GM23248 (cell line): Measurements from ENCODE around the gene HNRNPK. TPM values are rescaled to one million over a fixed set of nuclear protein-coding genes. Genes with fewer than 3 reads are reported as not detected.
A peak's percentile ranks its signal among the peaks of the same experiment; 100 is the strongest.
"Not testable (repeated sequence)": the region's sequence is repeated elsewhere in the genome, so short reads cannot be mapped to it uniquely, and the experiment has no call there.

Experiments
- DNase-seq: peaks from one replicate; pipeline ENCODE4 v3.0.0-alpha.2; 2015
- H2AFZ ChIP-seq: fragments of 200-600 bp; sonication (generic); 2 replicates; pipeline ENCODE4 v1.6.1; 2016; ENCODE audit warnings: antibody characterized with exemption
- H3F3A ChIP-seq: fragments of 200-600 bp; sonication (generic); 2 replicates; pipeline ENCODE4 v1.6.1; 2016; ENCODE audit warnings: mild to moderate bottlenecking, antibody characterized with exemption, mixed run types; ENCODE audit not compliant: insufficient read depth
- H3K27ac ChIP-seq: fragments of 200-600 bp; sonication (generic); 2 replicates; pipeline ENCODE4 v1.5.1; 2016; ENCODE audit warnings: mild to moderate bottlenecking
- H3K27me3 ChIP-seq: fragments of 200-600 bp; sonication (generic); replicated peaks from 2 replicates; pipeline ENCODE4 v1.6.1; 2016; ENCODE audit warnings: mild to moderate bottlenecking; ENCODE audit not compliant: insufficient read depth
- H3K36me3 ChIP-seq: fragments of 200-600 bp; sonication (generic); 2 replicates; pipeline ENCODE4 v1.6.1; 2016; ENCODE audit warnings: low read depth, mild to moderate bottlenecking
- H3K4me1 ChIP-seq: fragments of 200-600 bp; sonication (generic); 2 replicates; pipeline ENCODE4 v1.6.1; 2016; ENCODE audit warnings: mild to moderate bottlenecking; ENCODE audit not compliant: insufficient read depth
- H3K4me2 ChIP-seq: fragments of 200-600 bp; sonication (generic); one replicate; pipeline ENCODE4 v1.6.1; 2016; ENCODE audit warnings: mild to moderate bottlenecking; ENCODE audit not compliant: unreplicated experiment
- H3K4me3 ChIP-seq: fragments of 200-600 bp; sonication (generic); 2 replicates; pipeline ENCODE4 v1.5.1; 2016; ENCODE audit warnings: mild to moderate bottlenecking
- H3K79me2 ChIP-seq: fragments of 200-600 bp; sonication (generic); 2 replicates; pipeline ENCODE4 v1.6.1; 2016; ENCODE audit warnings: mild to moderate bottlenecking; ENCODE audit not compliant: insufficient read depth
- H3K9ac ChIP-seq: fragments of 200-600 bp; sonication (generic); 2 replicates; pipeline ENCODE4 v1.6.1; 2016; ENCODE audit warnings: mild to moderate bottlenecking
- H3K9me2 ChIP-seq: fragments of 200-600 bp; sonication (generic); 2 replicates; pipeline ENCODE4 v1.6.1; 2016; ENCODE audit warnings: mixed run types, mild to moderate bottlenecking, moderate library complexity; ENCODE audit not compliant: insufficient read depth
- H3K9me3 ChIP-seq: fragments of 200-600 bp; sonication (generic); one replicate; pipeline ENCODE4 v1.6.1; 2017; ENCODE audit warnings: low read depth
- H4K20me1 ChIP-seq: fragments of 200-600 bp; sonication (generic); 2 replicates; pipeline ENCODE4 v1.6.0; 2016; ENCODE audit not compliant: insufficient read depth
- EZH2 ChIP-seq: fragments of 200-600 bp; sonication (generic); IDR thresholded peaks from 2 replicates; pipeline ENCODE4 v1.6.1; 2018; ENCODE audit warnings: antibody characterized with exemption, mild to moderate bottlenecking; ENCODE audit not compliant: insufficient read depth, poor library complexity, severe bottlenecking
- EZH2phosphoT487 ChIP-seq: fragments of 200-600 bp; sonication (generic); IDR thresholded peaks from 2 replicates; pipeline ENCODE4 v1.6.1; 2018; ENCODE audit warnings: antibody characterized with exemption, moderate library complexity, mild to moderate bottlenecking, low read depth; ENCODE audit not compliant: insufficient read depth
- WGBS, 2 experiments: methylation state at CpG; one replicate each; pipeline ENCODE4 v1.1.6; 2015 to 2017; ENCODE audit warnings: low lambda C conversion rate in 2 of 2, low coverage in 1 of 2; ENCODE audit errors: missing lambda C conversion rate in 2 of 2; 5-methylcytosine and 5-hydroxymethylcytosine counted together
- in situ Hi-C: fragments of 300-500 bp; cut with MboI; formaldehyde crosslinking; loops from 2 replicates; pipeline ENCODE4 v1.15.0; 2020
- polyA plus RNA-seq: library from polyadenylated mRNA; unstranded; fragments of >200 nt; fragmentation: Nextera tagmentation; extraction: Ambion mirVana; gene quantifications from 2 replicates; pipeline ENCODE4 v1.2.1, GENCODE V29; 2016
- total RNA-seq: library from RNA; depleted of rRNA; stranded (reverse); fragments of >200 nt; shearing (Covaris generic); gene quantifications from 2 replicates; pipeline ENCODE4 v1.2.3, GENCODE V29; 2014

The HNRNPK gene
- total and polyA plus RNA-seq, 2 experiments from 2014 or later = 370 to 500 TPM

DNA sequence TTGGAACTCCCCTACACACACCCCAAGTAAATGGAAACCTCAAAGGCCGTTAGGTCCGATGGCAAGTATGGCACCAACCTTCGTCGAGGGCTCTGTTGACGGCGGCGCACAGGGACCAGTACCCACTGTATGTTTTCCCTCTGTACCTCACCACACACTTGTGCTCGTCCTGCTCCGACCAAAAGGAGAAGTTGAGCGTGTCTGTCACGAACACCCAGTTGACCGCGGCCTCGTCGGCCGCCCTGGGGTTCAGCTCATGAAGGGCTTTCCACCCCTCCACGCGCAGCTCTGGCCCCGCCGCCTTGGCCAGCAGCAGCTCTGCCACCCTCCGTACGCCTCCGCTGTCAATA, 24.0 kb downstream of the HNRNPK start:
- Histone ChIP-seq H3F3A (peaks cover 20% of the 10 kb centered on the region), H3K27ac (peak overlapping the region; percentile 62), H3K9me2 (no peaks in the 10 kb centered on the region), H3K79me2 (peaks cover 22% of the 10 kb centered on the region), H3K4me2 (peak overlapping the region; percentile 92), H2AFZ (peak overlapping the region; percentile 97), H3K9me3 (no peaks in the 10 kb centered on the region), H3K27me3 (no peaks in the 10 kb centered on the region), H3K4me1 (peaks cover 14% of the 10 kb centered on the region), H4K20me1 (no peaks in the 10 kb centered on the region), H3K9ac (peak overlapping the region; percentile 87), H3K36me3 (peaks cover 8% of the 10 kb centered on the region), H3K4me3 (peak overlapping the region; percentile 76)
- in situ Hi-C loops = no loop called here
- no peak for TF ChIP-seq EZH2phosphoT487
- TF ChIP-seq EZH2 = no peak
- DNase-seq = peak; percentile 53
- WGBS, 2 experiments = 1 to 5% methylated on average over 22 to 23 of the region's 23 CpGs

DNA sequence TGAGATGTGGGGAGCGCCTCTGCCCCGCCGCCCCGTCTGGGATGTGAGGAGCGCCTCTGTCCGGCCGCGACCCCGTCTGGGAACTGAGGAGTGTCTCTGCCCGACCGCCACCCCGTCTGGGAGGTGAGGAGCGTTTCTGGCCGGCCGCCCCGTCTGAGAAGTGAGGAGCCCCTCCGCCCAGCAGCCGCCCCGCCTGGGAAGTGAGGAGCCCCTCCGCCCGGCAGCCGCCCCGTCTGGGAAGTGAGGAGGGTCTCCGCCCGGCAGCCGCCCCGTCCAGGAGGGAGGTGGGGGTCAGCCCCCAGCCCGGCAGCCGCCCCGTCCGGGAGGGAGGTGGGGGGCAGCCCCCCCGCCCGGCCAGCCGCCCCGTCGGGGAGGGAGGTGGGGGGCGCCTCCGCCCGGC, 31.9 kb downstream of the HNRNPK start:
- H3K4me1 ChIP-seq, H2AFZ ChIP-seq, H3K9ac ChIP-seq, H3F3A ChIP-seq, DNase-seq, H3K27me3 ChIP-seq, H3K79me2 ChIP-seq, H3K27ac ChIP-seq, H3K9me3 ChIP-seq, H3K9me2 ChIP-seq, H3K4me2 ChIP-seq, H4K20me1 ChIP-seq, in situ Hi-C loops, H3K4me3 ChIP-seq: not testable (repeated sequence)
- 97% methylated on average over 39 of the region's 39 CpGs; no CpG with 5 or more reads in 1 of the 2 experiments for WGBS, 2 experiments
- peaks cover 18% of the 10 kb centered on the region for H3K36me3 ChIP-seq

DNA sequence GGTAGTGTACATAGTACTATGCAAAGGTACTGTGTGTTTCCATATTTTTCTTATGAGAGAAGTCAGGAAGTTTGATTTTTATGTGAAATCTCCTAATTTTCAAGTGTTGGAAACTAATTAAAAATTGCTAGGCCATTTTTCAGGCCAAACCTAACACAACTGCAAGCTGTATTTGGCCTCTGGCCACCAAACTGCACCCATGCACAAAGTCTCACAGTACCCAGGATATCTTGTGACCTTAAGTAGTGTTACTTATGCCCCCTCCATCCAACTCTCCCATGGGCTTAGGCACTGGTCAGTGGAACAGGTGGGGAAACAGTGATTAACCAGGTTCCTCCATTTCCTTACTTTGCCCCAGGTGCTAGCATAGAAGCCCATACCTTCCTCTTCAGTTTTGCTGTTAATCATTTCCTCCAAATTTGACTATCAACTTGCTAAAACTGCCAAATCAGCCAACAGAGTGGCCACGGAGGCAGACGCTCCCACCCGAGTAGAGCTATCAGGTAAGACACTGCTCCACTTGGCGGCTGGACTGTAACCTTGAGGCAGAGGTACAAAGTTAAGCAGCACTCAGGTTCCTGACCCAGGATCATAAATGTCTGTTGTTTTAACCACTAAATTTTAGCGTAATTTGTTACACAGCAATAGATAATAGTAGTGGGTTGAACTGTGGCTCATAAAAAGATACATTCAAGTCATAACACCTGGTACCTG, 39.3 kb downstream of the HNRNPK start:
- Histone ChIP-seq H3K27ac (no peak overlapping the region), H3K4me3 (no peak overlapping the region), H3K36me3 (peaks cover 12% of the 10 kb centered on the region; the same call in 1 of the 2 replicates), H3K79me2 (no peaks in the 10 kb centered on the region), H3K4me1 (peaks cover 1% of the 10 kb centered on the region; the same call in 1 of the 2 replicates), H3F3A (peaks cover 9% of the 10 kb centered on the region; the same call in 1 of the 2 replicates), H4K20me1 (no peaks in the 10 kb centered on the region), H3K9ac (no peak overlapping the region), H2AFZ (no peak overlapping the region), H3K9me2 (no peaks in the 10 kb centered on the region), H3K9me3 (no peaks in the 10 kb centered on the region), H3K4me2 (no peak overlapping the region), H3K27me3 (no peaks in the 10 kb centered on the region)
- in situ Hi-C loops = loop anchor here (5.0 kb wide), 1 partner anchor 322 kb away; no protein-coding TSS in a partner anchor
- 94 to 96% methylated on average over 5 of the region's 5 CpGs for WGBS, 2 experiments
- TF ChIP-seq EZH2phosphoT487 (no peak), EZH2 (no peak)
- DNase-seq = no peak

DNA sequence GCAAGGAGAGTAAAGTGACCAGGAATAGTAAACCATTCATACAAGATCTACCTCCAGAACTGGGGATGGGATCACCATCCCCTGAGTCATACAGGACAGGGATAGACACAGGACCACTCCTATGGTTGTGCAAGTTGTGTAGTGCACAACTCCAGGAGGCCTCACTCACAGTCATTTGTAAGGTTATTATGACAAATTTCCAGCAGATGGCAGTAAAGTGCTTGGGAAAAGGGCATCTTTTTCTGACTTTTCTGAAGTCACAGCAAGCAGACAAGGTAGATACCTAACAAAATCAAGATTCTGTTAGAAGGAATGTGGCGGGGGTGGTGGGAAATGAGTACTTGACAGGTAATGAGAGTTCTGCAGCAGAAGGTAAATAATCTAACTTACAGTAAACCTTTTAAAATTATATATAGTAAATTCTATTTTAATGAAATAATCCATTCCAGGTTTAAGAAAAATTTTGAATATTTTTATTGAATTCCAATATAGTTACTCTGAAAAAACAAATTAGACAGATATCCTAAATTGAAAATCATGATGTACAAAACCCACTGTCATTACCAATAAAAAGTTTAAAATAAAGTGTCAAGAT, 42.1 kb downstream of the HNRNPK start:
- H3K4me1 ChIP-seq = peaks cover 24% of the 10 kb centered on the region
- TF ChIP-seq EZH2phosphoT487 = no peak
- TF ChIP-seq EZH2 = no peak
- H4K20me1 ChIP-seq = no peaks in the 10 kb centered on the region
- no peaks in the 10 kb centered on the region for H3K79me2 ChIP-seq
- 0 to 8% methylated on average over 1 of the region's 1 CpG for WGBS, 2 experiments
- in situ Hi-C loops = no loop called here
- peak; percentile 74 for DNase-seq
- no peak overlapping the region for H3K4me2 ChIP-seq
- no peaks in the 10 kb centered on the region for H3K27me3 ChIP-seq
- H3K4me3 ChIP-seq = no peak overlapping the region
- no peaks in the 10 kb centered on the region for H3K9me2 ChIP-seq
- H3K9ac ChIP-seq = no peak overlapping the region
- H2AFZ ChIP-seq = no peak overlapping the region
- no peaks in the 10 kb centered on the region for H3K9me3 ChIP-seq
- peaks cover 29% of the 10 kb centered on the region for H3F3A ChIP-seq
- peaks cover 4% of the 10 kb centered on the region; the same call in 1 of the 2 replicates for H3K36me3 ChIP-seq
- no peak overlapping the region for H3K27ac ChIP-seq
